A673 (cell line): Measurements from ENCODE around the gene IPO7. TPM values are rescaled to one million over a fixed set of nuclear protein-coding genes. Genes with fewer than 3 reads are reported as not detected.

ENCODE experiments used
- BruUV-seq: library from RNA; stranded (reverse); fragments of 400-500 nt; replicated peaks from 2 replicates; lab custom pipeline; 2021; lab: Mats Ljungman, UMichigan
- CTCF ChIA-PET: fragments of 300-600 bp; sonication (Branson Sonifier 250); formaldehyde crosslinking; loops from one replicate; lab custom pipeline; 2022; ENCODE audit warnings: antibody characterized with exemption; lab: Charles Lee
- POLR2A ChIA-PET: fragments of 300-600 bp; sonication (Branson Sonifier 250); formaldehyde crosslinking; loops from one replicate; lab custom pipeline; 2022; ENCODE audit warnings: antibody characterized with exemption; ENCODE audit not compliant: low non-redundant PET; lab: Charles Lee
- DNase-seq: peaks from one replicate; pipeline ENCODE4 v3.0.0-alpha.2; 2015; ENCODE audit warnings: low spot score
- H3K27ac ChIP-seq: fragments of 200-600 bp; sonication (generic); 2 replicates; pipeline ENCODE4 v1.5.1; 2016; ENCODE audit warnings: mixed run types, low read depth, mild to moderate bottlenecking, mixed read lengths, antibody characterized with exemption, low read length; ENCODE audit not compliant: poor library complexity, severe bottlenecking
- H3K27me3 ChIP-seq: fragments of 200-600 bp; sonication (generic); replicated peaks from 2 replicates; pipeline ENCODE4 v1.6.1; 2017; ENCODE audit warnings: mixed run types, low read depth, mild to moderate bottlenecking, mixed read lengths, antibody characterized with exemption, low read length; ENCODE audit not compliant: insufficient read depth, poor library complexity
- H3K36me3 ChIP-seq: fragments of 200-600 bp; sonication (generic); 2 replicates; pipeline ENCODE4 v1.6.1; 2016; ENCODE audit warnings: mixed run types, mild to moderate bottlenecking, mixed read lengths, antibody characterized with exemption, low read length; ENCODE audit not compliant: insufficient read depth, poor library complexity, severe bottlenecking
- H3K4me1 ChIP-seq: fragments of 200-600 bp; sonication (generic); 2 replicates; pipeline ENCODE4 v1.6.1; 2017; ENCODE audit warnings: mixed run types, mild to moderate bottlenecking, mixed read lengths, antibody characterized with exemption, low read length; ENCODE audit not compliant: insufficient read depth, poor library complexity, severe bottlenecking
- H3K4me3 ChIP-seq: fragments of 200-600 bp; sonication (generic); 2 replicates; pipeline ENCODE4 v1.5.1; 2016; ENCODE audit warnings: low read depth, mixed run types, mild to moderate bottlenecking, mixed read lengths, low read length; ENCODE audit not compliant: poor library complexity, severe bottlenecking
- H3K9me3 ChIP-seq: fragments of 200-600 bp; sonication (generic); 2 replicates; pipeline ENCODE4 v1.6.1; 2016; ENCODE audit warnings: mixed run types, low read depth, mild to moderate bottlenecking, mixed read lengths, antibody characterized with exemption, low read length; ENCODE audit not compliant: poor library complexity, severe bottlenecking
- CTCF ChIP-seq: fragments of 300-800, 200-600 bp; sonication (generic); conservative IDR thresholded peaks from 2 replicates; pipeline ENCODE4 v1.5.1; 2017; ENCODE audit warnings: low read depth, mild to moderate bottlenecking, antibody characterized with exemption, low read length, moderate library complexity, mixed read lengths
- EZH2 ChIP-seq: fragments of 200-600 bp; sonication (generic); IDR thresholded peaks from 2 replicates; pipeline ENCODE4 v1.6.1; 2017; ENCODE audit warnings: borderline replicate concordance, low read depth, mild to moderate bottlenecking, mixed read lengths, antibody characterized with exemption, low read length; ENCODE audit not compliant: poor library complexity, severe bottlenecking
- intact Hi-C: fragments of 100-400 bp; cut with micrococcal nuclease; formaldehyde crosslinking; loops from one replicate; pipeline ENCODE4 v1.10.0; 2022; ENCODE audit not compliant: unreplicated experiment
- total RNA-seq: library from RNA; stranded (reverse); gene quantifications from 2 replicates; pipeline ENCODE4 v1.2.3, GENCODE V29; 2021

IPO7 gene
- total RNA-seq, 1 experiment from 2014 or later = 174 TPM

GRCh38 chr11:9385327-9385899 is 961 bp downstream of the IPO7 start:
- Histone ChIP-seq H3K9me3 (no peaks in the 10 kb centered on the region), H3K36me3 (peaks cover 6% of the 10 kb centered on the region), H3K27me3 (no peaks in the 10 kb centered on the region), H3K27ac (peak overlapping the region; percentile 95), H3K4me1 (peaks cover 4% of the 10 kb centered on the region), H3K4me3 (peak overlapping the region; percentile 93)
- no peak for TF ChIP-seq EZH2
- no peak for TF ChIP-seq CTCF
- CTCF ChIA-PET = no interaction called here
- no peak for DNase-seq
- BruUV-seq = no TSS peak
- intact Hi-C loops = no loop called here
- POLR2A ChIA-PET = interaction anchor here (0.7 kb wide), 1 partner anchor 101 kb away, joined by 3 read pairs; no protein-coding TSS in a partner anchor

GRCh38 chr11:9386086-9386485 is 1.6 kb downstream of the IPO7 start:
- TSS peak; percentile 62 for BruUV-seq
- Histone ChIP-seq H3K36me3 (peaks cover 6% of the 10 kb centered on the region), H3K4me3 (peak overlapping the region; percentile 93), H3K27ac (peak overlapping the region; percentile 32), H3K4me1 (peaks cover 4% of the 10 kb centered on the region), H3K27me3 (no peaks in the 10 kb centered on the region), H3K9me3 (no peaks in the 10 kb centered on the region)
- intact Hi-C loops = no loop called here
- ChIA-PET POLR2A (interaction anchor here (0.5 kb wide), 1 partner anchor 21 kb away, joined by 3 read pairs; no protein-coding TSS in a partner anchor), CTCF (no interaction called here)
- TF ChIP-seq CTCF (no peak), EZH2 (no peak)
- DNase-seq = no peak

- BruUV-seq = no TSS peak
- peaks cover 8% of the 10 kb centered on the region for H3K36me3 ChIP-seq
- H3K4me3 ChIP-seq = peak overlapping the region; percentile 93
- no peak for DNase-seq
- no peak for TF ChIP-seq CTCF
- no peak for TF ChIP-seq EZH2
- ChIA-PET POLR2A (no interaction called here), CTCF (no interaction called here)
- no peaks in the 10 kb centered on the region for H3K9me3 ChIP-seq
- H3K4me1 ChIP-seq = peaks cover 4% of the 10 kb centered on the region
- H3K27ac ChIP-seq = no peak overlapping the region
- no peaks in the 10 kb centered on the region for H3K27me3 ChIP-seq
- intact Hi-C loops = no loop called here
These were observed 2.4 kb downstream of the IPO7 start for GRCh38 chr11:9386901-9387300.
